Fibroblast of skin of scalp (primary cell): ENCODE data around the gene MGAT3.

Experiments
- DNase-seq: peaks from one replicate; pipeline ENCODE4 v3.0.0-alpha.2; 2013

Gene MGAT3

DNA sequence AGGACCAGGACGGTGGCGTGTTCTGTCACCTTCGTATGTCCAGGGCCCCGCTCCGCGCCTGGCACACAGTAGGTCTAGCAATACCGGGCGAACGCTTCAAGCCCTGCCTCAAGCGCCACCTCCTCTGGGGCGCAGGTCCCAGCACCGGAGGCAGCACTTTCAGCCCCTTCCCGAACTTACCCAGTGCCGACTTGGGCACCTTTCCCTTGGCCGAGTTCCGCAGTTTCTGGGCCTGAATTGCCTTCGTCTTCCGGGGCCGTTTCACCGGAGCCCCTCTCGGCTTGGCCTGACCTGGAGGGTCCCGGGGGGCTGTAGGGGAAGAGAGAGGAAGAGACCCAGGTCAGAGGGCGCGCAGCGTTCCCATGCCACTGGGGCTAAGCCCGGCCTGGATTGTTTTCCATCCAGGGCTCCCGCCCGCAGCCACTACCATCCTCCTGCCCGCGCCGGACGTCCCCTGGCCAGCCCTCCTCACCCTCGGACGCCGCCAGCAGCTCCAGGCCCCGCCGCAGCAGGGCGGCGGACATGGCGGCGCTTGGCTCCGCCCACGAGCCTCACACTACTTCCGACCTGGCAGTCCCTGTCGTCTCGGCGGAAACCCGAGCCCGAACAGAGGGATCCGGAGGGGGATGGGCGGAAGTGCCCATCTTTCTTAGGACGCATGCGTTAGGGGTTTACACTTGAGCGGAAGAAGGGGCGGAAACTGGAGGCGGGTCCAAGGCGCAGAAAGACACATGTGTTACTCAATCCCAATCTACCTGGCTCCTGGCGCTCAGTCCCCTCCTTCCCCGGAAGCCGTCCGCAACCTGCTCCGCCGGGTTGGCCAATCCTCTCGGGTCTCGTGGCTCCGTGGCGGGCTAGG lies 75.6 kb downstream of the MGAT3 start, which contains the start of gene RPS19BP1:
RPS19BP1 (minus strand) TSS at position 534 of the 859 bp plus-strand sequence; CDS start at position 524, 10 bp downstream.
- DNase-seq, result peak; percentile 99

DNA sequence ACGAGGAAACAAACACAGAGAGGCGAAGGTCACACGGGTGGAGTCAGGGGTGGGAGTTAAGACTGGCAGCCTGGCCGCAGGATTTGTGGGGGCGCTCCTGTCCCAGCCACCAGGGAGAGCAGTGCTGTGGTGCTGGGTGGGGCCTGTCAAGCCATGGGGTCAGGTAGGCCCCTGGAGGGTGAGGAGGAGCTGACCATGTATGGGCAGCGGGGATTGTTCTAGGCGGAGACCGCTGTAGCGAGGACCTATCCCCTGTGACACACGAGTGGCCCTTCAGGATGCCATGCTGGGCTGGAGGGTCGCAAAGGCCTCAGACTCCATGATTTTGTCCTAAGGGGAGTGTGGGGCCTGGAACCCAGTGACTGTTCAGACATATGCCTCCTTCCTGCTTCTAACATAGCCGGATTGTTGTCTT lies 77.3 kb downstream of the MGAT3 start:
- no peak for DNase-seq

DNA sequence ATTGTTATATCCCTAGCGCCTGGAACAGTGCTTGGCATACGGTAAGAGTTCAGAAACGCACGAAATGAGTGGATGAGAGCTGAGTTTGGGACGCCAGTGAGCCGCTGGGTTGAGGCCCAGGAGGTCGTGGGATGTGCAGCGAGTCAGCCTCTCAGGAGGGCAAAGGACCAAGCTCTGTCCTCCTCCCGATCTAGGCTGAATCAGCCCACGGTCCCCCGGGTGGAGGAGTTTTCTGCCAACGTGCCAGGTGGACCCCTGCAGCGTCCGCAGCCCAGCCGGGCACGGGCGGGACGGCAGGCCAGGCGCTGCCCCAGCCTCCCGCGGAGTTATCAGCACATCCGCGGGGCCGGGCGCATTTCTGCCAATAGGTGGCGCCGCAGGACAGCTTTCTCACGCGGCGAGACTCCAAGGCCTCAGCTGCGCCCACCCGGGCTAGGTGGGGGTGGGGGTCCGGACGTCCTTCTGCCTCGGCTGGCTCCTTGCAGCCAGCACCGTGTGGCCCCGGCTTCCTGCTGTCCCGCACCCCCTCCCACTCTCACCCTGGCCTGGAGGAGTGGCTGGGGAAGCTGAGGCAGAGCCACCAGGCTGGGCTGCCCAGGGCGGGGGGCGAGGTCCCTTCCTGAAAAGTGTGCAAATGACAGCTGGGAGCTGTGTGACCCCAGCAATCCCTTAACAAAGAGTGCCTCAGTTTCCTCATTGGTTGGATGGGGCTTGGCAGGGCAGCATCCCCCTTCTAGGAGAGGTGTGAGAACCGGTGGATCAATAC lies 78.0 kb downstream of the MGAT3 start:
- DNase-seq, result peak; percentile 78

DNA sequence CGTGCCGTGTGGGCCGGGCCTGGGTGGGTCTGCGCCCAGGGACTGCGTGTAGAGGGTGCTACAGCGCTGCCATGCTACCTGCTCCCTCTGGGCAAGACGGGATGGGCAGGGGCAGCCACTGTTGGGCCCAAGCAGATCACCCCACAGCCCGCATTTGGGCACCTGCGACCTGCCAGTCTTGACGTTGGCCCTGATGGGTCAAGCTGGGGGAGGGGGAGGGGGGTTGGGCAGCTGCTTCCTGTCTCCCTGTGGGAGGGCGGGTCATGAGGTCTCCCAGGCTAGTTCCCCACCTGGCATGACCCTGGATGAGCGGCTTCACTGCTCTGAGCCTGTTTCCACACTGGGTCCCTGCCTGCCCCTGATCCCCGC lies 78.5 kb downstream of the MGAT3 start:
- no peak for DNase-seq

DNA sequence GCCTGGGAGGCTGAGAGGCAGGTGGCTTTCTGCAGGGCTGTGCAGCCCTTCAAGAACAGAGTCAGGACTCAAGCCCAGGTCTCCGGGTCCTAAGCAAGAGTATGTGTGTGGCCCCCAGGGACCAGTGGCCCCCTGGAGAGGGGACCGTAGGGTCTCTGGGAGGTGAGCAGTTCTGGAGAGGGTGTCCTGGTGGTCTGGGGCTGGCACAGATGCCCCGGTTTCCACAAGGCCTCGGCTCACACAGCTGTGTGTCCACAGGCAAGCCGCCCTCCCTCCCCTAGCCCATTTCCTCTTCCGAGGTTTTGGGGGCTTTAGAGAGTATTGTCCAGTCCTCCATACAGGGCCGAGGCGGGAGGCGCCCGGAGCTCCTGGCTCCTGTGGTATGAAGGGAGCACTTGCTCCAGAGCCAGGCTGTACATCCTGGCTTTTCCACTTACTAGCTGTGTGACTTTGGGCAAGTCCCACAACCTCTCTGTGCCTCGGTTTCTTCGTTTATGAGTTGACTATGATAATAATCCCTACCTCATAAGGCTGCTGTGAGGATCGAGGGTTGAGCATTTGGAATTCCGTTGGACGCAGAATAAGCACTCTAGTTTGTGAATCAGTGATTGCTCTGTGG lies 79.1 kb downstream of the MGAT3 start:
- DNase-seq, result no peak

DNA sequence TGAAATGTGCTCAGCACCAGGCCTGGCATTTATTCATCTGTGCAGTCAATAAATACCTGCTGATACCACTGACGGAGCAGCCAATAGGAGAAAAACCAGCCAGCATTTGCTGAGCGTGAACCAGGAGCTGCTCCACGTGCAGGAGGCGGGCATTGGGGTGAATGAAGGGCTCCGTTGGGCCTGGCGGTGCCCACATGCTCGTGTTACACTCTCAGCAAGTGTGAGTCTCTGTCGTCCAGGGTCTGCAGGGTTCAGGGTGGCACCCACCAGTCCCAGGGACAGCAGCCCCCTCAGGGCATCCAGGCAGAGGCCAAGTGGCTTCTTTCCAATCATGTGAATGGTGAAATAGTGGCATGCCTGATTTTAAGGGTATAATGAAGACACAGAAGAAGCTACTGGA lies 79.9 kb downstream of the MGAT3 start:
- DNase-seq, result no peak

DNA sequence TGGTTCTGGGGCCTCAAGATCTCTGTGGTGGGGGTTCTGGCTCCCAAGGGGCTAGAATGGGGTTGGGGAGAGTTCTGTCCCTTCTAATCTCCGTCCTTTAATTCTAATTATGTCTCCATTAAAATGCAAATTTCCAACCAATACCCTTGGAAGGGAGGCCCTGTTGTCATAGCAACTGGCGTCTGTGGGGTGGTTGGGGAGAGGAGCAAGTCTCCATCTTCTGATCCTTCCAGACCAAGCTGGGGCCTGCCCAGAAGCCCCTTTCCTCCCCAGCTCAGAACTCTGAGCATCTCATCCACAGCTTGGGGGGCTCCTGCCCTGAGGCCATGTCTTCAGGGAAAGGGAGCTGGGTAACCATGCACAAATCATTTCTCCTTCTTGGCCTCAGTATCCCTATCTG lies 81.2 kb downstream of the MGAT3 start:
- DNase-seq, result no peak
